ENCODE results near the gene SERPINB3.
"Not testable (repeated sequence)": the region's sequence is repeated elsewhere in the genome, so short reads cannot be mapped to it uniquely, and the experiment has no call there.

GRCh38 chr18:63650271-63650670 lies 11.4 kb downstream of the SERPINB3 start:
- TF ChIP-seq POLR2A, CTCF (IDR thresholded peaks at IDR 0.05): not testable (repeated sequence)

All from suprapubic skin (tissue), 3 donors.